ENCODE measurements around the gene TRAF5.
"Not testable (repeated sequence)": the region's sequence is repeated elsewhere in the genome, so short reads cannot be mapped to it uniquely, and the experiment has no call there.

TRAF5 gene

DNA sequence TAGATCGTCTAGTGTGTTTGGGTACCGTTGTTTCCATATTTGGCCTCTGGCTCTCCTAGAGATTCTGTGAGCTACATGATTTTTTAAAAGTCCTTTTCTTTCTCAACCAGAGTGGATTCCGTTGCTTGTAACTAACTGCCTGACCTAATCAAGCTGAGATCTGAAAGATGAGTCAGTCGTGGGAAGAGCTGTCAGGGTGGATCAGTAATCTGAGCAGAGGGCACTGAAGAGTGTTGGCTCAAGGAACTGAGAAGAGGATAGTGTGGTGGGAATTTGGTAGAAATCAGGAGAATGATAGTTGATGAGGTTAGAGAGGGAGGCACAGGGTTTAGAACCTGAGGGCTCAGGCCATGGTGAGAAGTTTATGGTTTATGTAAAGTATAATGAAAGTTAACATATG is 52.2 kb downstream of the TRAF5 start:
- no peak for DNase-seq (ENCODE audit: low read depth in 3 of 3)

DNA sequence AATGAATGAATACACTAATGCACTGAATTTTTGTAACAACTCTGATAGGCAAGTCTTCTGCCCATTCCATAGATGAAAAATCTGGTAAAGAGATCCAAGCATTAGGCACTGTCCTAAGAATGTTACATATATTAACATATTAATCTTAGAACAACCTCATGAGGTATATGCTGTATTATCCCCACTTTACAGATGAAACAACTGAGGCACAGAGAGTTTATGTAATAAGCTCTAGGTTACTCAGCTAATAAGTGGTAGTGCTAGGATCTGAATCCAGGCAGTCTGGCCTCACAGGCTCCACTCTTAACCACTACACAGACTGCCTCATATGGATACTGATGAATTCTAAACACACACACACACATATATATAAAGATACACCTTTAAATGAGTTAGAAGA is 52.8 kb downstream of the TRAF5 start:
- DNase-seq (ENCODE audit: low read depth in 3 of 3), result no peak

DNA sequence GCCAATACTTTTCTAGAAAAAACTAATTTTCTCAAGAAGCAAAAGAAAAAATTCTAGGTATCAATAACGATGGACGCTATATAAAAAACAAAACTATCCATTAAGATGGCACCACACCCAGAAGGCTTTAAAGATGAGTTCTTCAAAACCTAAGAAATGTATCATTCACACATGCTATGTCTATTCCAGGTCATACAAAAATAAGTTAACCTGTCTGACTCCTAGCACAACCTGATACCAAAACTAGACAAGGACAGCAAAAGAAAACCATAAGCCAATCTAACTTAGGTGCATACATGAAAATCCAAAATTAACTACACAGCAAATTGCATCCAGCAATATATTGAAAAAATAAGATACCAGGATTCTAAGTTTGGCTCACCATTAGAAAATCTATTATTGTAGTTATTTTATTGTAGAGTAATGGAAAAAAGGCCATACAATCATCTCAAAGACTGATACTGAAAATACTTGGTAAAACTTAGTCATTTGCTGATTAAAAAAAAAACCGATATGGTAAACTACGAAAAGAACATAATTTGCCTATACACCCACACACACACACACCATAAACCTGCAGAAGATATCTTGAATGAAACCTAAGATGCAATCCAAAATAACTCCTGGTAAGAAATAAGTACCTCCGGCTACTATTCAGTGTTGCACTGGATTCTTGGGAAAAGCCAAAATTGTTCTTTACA is 55.0 kb downstream of the TRAF5 start:
- no peak for DNase-seq (ENCODE audit: low read depth in 3 of 3)

DNA sequence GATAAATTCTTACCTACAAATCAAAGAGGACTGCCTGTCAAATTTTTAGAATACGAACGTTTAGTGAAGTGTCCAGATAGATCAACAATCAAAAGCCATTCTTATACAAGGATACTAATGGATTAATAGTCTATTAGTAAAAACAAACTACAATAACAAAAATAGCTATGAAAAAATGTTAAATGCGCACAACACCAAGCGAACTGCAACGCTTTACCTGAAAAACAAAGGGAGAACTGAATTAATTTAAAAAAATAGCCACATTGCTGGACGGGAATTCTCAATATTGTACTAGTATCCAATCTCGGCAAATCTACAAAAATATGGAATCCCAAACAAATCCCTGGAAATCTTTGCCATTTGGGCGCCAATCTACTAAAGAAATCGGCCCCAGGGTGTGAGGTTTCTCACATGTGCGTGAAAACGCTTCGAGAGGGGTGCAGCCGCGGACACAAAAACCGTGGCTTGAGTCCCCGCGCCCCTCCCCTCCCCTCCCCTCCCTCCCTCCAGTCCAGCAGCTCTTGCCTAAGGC is 55.6 kb downstream of the TRAF5 start:
- DNase-seq (ENCODE audit: low read depth in 3 of 3), result no peak

DNA sequence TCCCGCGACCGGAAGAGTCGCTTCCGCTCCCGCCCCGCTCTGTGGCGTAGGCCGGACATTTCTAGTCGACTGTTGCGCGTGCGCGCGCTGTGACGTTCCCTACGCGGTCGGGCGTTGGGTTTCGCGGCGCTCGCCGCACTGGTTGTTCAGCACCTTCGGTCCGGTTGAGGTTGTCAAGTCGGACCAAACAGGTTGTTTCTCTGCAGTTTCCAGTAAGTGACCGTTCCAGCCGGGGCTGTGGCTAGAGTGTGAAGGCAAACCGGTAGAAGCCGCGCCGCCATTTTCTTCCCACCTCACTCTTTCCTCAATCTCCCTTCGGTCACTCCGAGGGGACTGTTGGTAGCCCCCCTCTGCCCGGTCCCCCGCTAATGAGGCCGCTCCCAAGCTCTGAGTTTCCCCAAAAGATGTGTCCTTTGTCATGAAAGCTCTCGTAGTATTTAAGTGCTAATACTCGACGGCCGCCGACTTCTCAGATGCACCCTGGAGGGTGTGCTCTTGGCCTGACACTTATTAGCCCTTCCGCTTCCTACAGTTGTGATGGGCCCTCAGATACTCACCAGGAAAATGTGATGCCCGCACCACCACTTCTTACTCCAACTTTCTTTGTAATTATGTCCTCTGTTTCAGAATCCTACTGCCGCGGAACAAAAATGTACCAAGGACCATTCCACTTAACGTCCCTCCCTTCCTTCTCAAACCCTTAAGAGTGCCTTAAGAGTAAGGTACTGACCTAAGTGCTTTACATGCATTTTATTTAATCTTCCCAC is 56.3 kb downstream of the TRAF5 start:
- peak; percentile 63 to 79 (median 66) for DNase-seq (ENCODE audit: low read depth in 3 of 3)

DNA sequence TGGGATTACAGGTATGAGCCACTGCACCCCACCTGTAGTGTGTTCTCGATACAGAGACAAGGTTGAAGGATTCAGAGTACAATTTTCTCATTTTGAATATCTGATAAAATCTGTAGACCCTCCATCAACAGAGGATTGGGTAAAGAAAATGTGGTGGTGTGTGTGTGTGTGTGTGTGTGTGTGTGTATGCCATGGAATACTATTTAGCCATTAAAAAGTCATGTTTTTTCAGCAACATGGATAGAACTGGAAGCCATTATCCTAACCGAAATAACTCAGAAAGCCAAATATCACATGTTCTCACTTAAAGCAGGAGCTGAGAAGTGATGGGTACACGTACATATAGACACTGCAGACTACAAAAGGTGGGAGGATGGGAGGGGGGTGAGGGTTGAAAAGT is 57.9 kb downstream of the TRAF5 start:
- DNase-seq (ENCODE audit: low read depth in 3 of 3), result no peak

DNA sequence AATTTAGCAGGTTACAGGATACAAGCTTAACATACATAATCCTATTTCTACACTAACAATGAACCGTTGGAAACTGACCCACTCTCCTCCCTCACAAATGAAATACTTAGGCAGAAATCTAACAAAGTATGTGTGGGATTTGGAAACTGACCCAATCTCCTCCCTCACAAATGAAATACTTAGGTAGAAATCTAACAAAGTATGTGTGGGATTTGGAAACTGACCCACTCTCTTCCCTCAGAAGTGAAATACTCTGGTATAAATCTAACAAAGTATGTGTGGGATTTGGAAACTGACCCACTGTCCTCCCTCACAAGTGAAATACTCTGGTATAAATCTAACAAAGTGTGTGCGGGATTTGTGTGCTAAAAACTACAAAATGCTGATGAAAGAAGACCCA is 60.3 kb downstream of the TRAF5 start:
- no peak for DNase-seq (ENCODE audit: low read depth in 3 of 3)

DNA sequence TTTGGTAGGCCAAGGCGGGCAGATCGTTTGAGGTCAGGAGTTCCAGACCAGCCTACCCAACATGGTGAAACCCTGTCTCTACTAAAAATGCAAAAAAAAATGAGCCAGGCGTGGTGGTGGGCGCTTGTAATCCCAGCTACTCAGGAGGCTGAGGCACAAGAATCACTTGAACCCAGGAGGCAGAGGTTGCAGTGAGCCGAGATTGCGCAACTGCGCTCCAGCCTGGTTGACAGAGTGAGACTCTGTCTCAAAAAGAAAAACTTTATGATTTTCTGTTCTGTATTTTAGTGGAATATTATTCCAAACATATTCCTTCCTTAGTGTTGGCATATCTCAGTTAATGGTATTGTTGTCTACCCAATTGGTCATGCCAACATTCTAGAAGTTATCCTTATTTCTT is 64.2 kb downstream of the TRAF5 start:
- not testable (repeated sequence) for DNase-seq (ENCODE audit: low read depth in 3 of 3)

DNA sequence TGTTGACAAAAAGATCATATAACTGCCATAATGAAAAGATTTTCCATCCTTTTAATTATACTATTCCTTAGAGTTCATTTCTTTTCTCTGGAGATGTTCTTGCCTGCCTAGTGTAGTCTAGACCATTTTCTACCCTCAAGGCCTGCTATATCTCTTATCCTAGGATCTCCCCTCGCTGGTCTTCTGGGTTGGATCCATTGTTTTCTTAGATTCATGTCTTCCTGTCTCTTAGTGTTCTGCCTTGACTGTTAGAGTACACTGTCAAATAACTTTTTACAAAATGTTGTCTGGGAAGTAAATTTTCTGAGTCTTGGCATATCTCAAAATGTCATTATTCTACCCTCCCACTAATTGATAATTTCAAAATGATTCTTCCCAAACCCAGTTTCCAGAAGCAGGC is 66.6 kb downstream of the TRAF5 start:
- no peak for DNase-seq (ENCODE audit: low read depth in 3 of 3)

DNA sequence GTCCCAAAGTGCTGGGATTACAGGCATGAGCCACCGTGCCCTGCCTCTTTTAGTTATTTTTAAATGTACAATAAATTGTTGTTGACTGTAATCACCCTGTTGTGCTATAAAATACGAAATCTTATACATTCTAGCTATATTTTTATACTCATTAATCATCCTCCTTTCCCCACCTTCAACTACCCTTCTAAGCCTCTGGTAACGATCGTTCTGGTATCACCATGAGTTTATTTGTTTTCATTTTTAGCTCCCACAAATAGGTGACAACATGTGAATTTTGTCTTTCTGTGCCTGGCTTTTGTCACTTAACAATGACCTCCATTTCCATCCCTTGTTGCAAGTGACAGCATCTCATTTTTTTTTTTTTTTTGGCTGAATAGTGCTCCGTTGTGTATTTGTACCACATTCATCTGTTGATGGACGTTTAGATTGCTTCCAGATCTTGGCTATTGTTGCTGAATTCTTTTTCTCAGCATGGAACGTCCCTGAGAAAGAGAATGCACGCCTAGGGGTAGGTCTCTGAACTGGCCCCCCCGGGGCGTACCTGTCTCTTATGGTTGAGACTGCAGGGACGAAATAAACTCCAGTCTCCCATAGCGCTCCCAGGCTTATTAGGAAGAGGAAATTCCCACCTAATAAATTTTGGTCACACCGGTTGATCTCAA is 71.8 kb downstream of the TRAF5 start:
- not testable (repeated sequence) for DNase-seq (ENCODE audit: low read depth in 3 of 3)

DNA sequence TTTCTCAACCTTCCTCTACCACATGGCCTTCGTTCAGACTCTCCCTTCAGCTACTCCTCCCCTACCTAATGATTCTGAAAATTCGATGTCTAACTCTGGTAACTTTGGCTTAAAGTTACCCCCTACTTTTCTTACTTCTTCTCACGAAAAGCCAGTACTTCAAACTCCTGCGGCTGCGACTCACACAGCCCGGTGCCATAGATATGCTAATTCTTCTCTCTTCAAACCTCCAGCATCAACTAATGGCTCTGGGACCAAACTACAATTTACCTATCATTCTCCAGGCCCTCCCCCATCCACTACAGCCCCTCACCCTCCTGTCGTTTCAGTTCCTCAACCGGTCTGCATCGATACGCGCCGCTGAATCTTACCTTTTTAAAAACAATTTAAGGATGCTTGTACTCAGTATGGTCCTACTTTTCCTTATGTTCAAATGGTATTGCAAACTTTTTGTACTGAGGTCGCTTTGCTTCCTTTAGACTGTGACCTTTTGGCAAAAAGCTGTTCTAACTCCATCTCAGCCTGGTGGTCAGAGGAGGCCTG is 73.3 kb downstream of the TRAF5 start:
- DNase-seq (ENCODE audit: low read depth in 3 of 3), result not testable (repeated sequence)

DNA sequence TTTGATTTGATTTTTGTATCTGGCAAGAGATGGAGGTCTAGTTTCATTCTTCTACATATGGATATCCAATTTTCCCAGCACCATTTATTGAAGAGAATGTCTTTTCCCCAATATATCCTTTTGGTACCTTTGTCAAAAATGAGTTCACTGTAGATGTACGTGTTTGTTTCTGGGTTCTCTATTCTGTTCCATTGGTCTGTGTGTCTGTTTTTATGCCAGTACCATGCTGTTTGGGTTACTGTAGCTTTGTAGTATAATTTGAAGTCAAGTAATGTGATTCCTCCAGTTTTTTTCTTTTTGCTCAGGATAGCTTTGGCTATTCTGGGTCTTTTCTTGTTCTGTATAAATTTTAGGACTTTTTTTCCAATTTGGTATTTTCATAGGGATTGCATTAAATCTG is 75.1 kb downstream of the TRAF5 start:
- not testable (repeated sequence) for DNase-seq (ENCODE audit: low read depth in 3 of 3)

DNA sequence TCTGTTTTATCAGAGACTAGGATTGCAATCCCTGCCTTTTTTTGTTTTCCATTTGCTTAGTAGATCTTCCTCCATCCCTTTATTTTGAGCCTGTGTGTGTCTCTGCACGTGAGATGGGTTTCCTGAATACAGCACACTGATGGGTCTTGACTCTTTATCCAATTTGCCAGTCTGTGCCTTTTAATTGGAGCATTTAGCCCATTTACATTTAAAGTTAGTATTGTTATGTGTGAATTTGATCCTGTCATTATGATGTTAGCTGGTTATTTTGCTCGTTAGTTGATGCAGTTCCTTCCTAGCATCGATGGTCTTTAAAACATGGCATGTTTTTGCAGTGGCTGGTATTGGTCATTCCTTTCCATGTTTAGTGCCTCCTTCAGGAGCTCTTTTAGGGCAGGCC is 79.5 kb downstream of the TRAF5 start:
- DNase-seq (ENCODE audit: low read depth in 3 of 3), result not testable (repeated sequence)

DNA sequence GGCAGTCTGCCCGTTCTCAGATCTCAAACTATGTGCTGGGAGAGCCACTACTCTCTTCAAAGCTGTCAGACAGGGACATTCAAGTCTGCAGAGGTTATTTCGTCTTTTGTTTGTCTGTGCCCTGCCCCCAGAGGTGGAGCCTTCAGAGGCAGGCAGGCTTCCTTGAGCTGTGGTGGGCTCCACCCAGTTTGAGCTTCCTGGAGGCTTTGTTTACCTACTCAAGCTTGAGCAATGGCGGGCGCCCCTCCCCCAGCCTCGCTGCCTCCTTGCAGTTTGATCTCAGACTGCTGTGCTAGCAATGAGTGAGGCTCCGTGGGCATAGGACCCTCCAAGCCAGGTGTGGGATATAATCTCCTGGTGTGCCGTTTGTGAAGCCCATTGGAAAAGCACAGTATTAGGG is 81.1 kb downstream of the TRAF5 start:
- DNase-seq (ENCODE audit: low read depth in 3 of 3), result not testable (repeated sequence)

DNA sequence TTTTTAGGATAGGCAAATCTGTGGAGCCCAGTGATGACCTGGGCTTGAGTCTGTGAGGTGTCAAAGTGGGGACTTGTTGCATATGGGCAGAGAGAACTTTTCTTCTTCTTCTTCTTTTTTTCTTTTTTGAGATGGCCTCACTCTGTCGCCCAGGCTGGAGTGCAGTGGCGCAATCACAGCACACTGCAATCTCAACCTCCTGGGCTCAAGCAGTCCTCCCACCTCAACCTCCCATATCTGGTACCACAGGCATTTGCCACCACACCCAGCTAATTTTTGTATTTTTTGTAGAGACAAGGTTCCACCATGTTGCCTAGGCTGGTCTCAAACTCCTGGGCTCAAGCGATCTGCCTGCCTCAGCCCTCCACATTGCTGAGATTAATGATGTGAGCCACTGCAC is 85.0 kb downstream of the TRAF5 start:
- no peak for DNase-seq (ENCODE audit: low read depth in 3 of 3)

DNA sequence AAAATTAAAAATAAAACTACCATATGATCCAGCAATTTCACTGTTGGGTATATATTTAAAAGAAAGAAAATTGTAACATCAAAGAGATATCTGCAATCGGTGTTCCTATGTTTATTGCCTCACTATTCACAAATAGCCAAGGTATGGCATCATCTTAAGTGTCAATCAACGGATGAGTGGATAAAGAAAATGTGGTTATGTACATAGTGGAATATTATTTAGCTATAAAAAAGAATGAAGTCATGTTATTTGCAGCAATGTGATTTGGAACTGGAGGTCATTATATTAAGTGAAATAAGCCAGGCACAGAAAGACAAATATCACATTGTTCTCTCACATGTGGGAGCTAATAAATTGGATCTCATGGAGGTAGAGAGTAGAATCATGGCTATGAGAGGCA is 89.1 kb downstream of the TRAF5 start:
- DNase-seq (ENCODE audit: low read depth in 3 of 3), result no peak

DNA sequence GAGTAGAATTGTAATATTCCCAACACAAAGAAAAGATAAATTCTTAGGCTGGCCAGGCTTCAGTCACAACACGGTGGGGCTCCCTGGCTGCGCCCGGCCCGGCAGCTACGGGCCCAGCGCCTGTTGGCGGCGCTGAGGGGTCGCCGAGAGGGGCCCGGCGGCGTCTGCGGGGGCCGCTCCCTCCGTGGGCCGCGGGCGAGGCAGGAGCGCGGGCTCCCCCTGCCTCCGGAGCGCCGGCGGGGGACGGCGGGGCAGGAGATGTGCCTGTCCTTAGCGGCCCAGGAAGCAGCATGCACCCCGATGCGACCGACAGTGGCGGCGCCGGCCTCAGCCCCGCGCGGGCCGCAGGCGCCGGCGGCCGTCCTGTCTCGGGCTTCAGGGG is 89.6 kb downstream of the TRAF5 start:
- DNase-seq (ENCODE audit: low read depth in 3 of 3), result peak in 1 of 3 experiments; percentile 32

DNA sequence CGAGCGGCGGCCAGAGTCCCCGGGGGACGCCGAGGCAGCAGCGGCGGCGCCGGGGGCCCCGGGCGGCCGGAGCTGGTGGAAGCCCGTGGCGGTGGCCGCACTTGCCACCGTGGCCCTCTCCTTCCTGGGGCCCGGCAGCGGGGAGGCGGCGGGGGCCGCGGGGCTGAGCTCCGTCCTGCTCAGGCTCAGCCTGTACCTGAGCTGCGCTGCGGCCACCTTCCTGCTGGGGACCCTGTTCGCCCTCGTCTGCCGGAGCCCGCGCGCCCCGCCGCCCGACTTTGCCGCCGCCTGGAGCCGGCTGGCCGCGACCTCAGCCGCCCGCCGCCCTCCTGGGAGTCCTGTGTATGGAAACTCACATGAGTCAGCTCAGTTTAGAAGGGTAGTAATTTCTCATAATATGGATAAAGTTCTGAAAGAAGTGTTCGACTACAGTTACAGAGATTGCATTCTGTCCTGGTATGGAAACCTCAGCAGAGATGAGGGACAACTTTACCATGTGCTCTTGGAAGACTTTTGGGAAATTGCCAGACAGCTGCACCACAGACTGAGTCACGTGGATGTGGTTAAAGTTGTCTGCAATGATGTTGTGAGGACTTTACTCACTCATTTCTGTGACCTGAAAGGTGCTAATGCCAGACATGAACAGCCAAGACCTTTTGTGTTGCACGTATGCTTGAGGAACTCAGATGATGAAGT is 90.1 kb downstream of the TRAF5 start:
- DNase-seq (ENCODE audit: low read depth in 3 of 3), result peak in 2 of 3 experiments; percentile 18 to 50

DNA sequence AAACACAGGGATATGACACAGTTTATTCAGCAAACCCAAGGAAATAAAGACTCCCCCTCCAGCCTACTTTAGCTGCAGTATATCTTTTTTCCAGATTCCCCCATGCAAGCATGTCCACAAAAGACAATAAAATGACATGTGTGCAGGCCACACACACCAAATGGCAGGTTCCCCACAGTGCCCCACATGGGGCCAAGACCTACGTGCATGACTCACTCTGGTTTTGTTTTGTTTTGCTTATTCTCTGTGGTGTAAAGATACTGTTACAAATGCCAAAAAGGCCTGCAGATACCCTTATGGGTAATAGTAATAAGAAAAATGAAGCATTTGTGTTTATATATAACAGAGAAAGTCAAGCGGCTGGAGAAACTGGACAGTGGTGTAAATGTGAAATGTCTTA is 93.8 kb downstream of the TRAF5 start:
- no peak for DNase-seq (ENCODE audit: low read depth in 3 of 3)

DNA sequence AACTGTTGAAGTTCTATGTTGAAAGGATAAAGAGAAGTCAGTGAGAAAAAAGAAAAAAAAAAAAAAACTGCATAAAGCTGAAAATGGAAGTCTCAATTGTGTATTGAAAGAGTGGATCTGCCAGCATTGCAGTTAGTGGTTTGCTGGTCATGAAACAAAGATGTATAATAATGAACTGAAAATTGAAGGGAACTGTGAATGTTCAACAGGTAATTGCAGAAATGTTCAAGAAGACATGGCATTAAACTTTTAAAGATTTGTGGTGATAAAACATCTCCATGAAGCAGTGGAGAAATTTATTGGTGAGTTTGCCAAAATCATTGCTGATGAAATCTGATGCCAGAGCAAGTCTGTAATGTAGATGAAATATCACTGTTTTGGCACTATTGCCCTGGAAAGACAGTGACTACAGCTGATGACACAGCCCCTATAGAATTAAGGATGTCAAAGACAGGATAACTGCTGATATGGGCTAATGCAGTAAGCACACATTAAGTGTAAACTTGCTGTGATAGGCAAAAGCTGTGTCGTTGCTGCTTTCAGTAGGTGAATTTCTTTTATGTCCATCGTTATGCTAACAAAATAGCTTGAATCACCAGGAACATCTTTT is 94.3 kb downstream of the TRAF5 start:
- no peak for DNase-seq (ENCODE audit: low read depth in 3 of 3)

DNA sequence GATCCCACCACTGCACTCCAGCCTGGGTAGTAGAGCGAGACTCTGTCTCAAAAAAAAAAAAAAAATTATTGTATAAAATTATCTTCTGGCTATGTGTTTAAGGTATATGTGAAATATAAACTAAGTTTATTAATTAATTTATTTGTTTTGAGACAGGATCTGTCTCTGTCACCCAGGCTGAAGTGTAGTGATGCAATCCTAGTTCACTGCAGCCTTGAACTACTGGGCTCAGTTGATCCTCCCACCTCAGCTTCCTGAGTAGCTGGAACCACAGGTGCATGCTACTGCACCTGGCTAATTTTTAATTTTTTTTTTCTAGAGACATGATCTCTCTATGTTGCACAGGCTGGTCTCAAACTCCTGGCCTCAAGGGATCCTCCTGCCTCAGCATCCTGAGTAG is 97.4 kb downstream of the TRAF5 start:
- no peak for DNase-seq (ENCODE audit: low read depth in 3 of 3)
